HCT116 (cell line): ENCODE data around the gene APBB2. TPM values are rescaled to one million over a fixed set of nuclear protein-coding genes. Genes with fewer than 3 reads are reported as not detected.

Experiments
- ATAC-seq: fragments of 200-7000 bp; cut with Tn5 transposase; 2 replicates; pipeline ENCODE4 v1.9.1; 2020; ENCODE audit warnings: mild to moderate bottlenecking, moderate library complexity
- BruUV-seq: library from RNA; stranded (reverse); fragments of 400-500 nt; replicated peaks from 2 replicates; lab custom pipeline; 2021; lab: Mats Ljungman, UMichigan
- CTCF ChIA-PET: fragments of 300-600 bp; sonication (Branson Sonifier 250); formaldehyde crosslinking; loops from one replicate; lab custom pipeline; 2021; ENCODE audit warnings: antibody characterized with exemption; lab: Charles Lee
- POLR2A ChIA-PET: fragments of 300-600, 350-600 bp; sonication (Branson Sonifier 250); formaldehyde crosslinking; loops from one replicate; lab custom pipeline; 2021; ENCODE audit warnings: antibody characterized with exemption; lab: Charles Lee
- RAD21 ChIA-PET, 2 experiments: fragments of 300-600 bp; sonication (Branson Sonifier 250); formaldehyde crosslinking; loops; one replicate each; lab custom pipeline; 2023; ENCODE audit warnings: low total read pairs in 2 of 2; ENCODE audit not compliant: uncharacterized antibody in 2 of 2, unreplicated experiment in 2 of 2, low non-redundant PET in 1 of 2; lab: Charles Lee
- DNase-seq: peaks from one replicate; pipeline ENCODE4 v3.0.0-alpha.2; 2010; ENCODE audit warnings: low read depth, low spot score
- H2AFZ ChIP-seq: fragments of 200-600 bp; shearing (Covaris generic), sonication (generic); 2 replicates; pipeline ENCODE4 v1.6.1; 2017; ENCODE audit warnings: low read depth, mixed run types, mixed read lengths, antibody characterized with exemption, low read length; ENCODE audit not compliant: poor library complexity, severe bottlenecking
- H3K27ac ChIP-seq: 2 replicates; pipeline ENCODE4 v1.5.1; 2012; ENCODE audit warnings: low read depth, low read length
- H3K27me3 ChIP-seq: fragments of 200-600 bp; sonication (generic); 2 replicates; pipeline ENCODE4 v1.6.1; 2016; ENCODE audit warnings: mixed run types, low read length, mixed read lengths; ENCODE audit not compliant: insufficient read depth
- H3K36me3 ChIP-seq, 2 experiments: fragments of 200-500 bp in 1 of 2; fragments of 200-600 bp in 1 of 2; sonication (Bioruptor generic) in 1 of 2; sonication (generic) in 1 of 2; 2 replicates each; pipeline versions ENCODE4 v1.5.1 to v1.6.1; 2014 to 2016; ENCODE audit warnings: low read length in 2 of 2, inconsistent platforms in 1 of 2, mixed read lengths in 1 of 2, mixed run types in 1 of 2; ENCODE audit not compliant: insufficient read depth in 2 of 2, control insufficient read depth in 1 of 2
- H3K4me1 ChIP-seq, 2 experiments: fragments of 200-600 bp in 1 of 2; sonication (generic) in 1 of 2; 2 replicates each; pipeline versions ENCODE4 v1.5.1 to v1.6.1; 2012 to 2017; ENCODE audit warnings: low read length in 2 of 2, inconsistent platforms in 1 of 2, mild to moderate bottlenecking in 1 of 2, mixed read lengths in 1 of 2, mixed run types in 1 of 2, moderate library complexity in 1 of 2; ENCODE audit not compliant: insufficient read depth in 2 of 2, control insufficient read depth in 1 of 2
- H3K4me2 ChIP-seq: fragments of 200-600 bp; sonication (generic); 2 replicates; pipeline ENCODE4 v1.6.1; 2017; ENCODE audit warnings: mixed run types, low read length, mixed read lengths
- H3K4me3 ChIP-seq, 2 experiments: fragments of 200-600 bp in 1 of 2; sonication (generic) in 1 of 2; replicated peaks in 1 of 2; 2 replicates each; pipeline ENCODE4 v1.5.1; 2011 to 2016; ENCODE audit warnings: low read length in 2 of 2, control low read depth in 1 of 2, low read depth in 1 of 2, mild to moderate bottlenecking in 1 of 2, mixed read lengths in 1 of 2, mixed run types in 1 of 2
- H3K79me2 ChIP-seq: fragments of 200-600 bp; sonication (generic); 2 replicates; pipeline ENCODE4 v1.6.1; 2017; ENCODE audit warnings: mild to moderate bottlenecking, mixed run types, low read length, moderate library complexity, mixed read lengths; ENCODE audit not compliant: insufficient read depth
- H3K9ac ChIP-seq: fragments of 200-600 bp; sonication (generic); 2 replicates; pipeline ENCODE4 v1.6.1; 2016; ENCODE audit warnings: low read length, mixed read lengths
- H3K9me2 ChIP-seq: fragments of 200-600 bp; sonication (generic), shearing (Covaris generic); 2 replicates; pipeline ENCODE4 v1.6.1; 2017; ENCODE audit warnings: mixed run types, mild to moderate bottlenecking, moderate library complexity; ENCODE audit not compliant: insufficient read depth
- H3K9me3 ChIP-seq, 2 experiments: fragments of 200-500 bp in 1 of 2; fragments of 200-600 bp in 1 of 2; sonication (Bioruptor generic) in 1 of 2; sonication (generic) in 1 of 2; 2 replicates each; pipeline ENCODE4 v1.6.1; 2014 to 2017; ENCODE audit warnings: low read length in 2 of 2, mixed read lengths in 2 of 2, inconsistent platforms in 1 of 2, low read depth in 1 of 2, mild to moderate bottlenecking in 1 of 2, mixed run types in 1 of 2, moderate library complexity in 1 of 2; ENCODE audit not compliant: control insufficient read depth in 1 of 2, insufficient read depth in 1 of 2
- H4K20me1 ChIP-seq: fragments of 200-600 bp; sonication (generic), shearing (Covaris generic); 2 replicates; pipeline ENCODE4 v1.6.1; 2017; ENCODE audit warnings: mixed run types, mild to moderate bottlenecking, moderate library complexity; ENCODE audit not compliant: insufficient read depth
- CBX3 ChIP-seq: IDR thresholded peaks from 2 replicates; pipeline ENCODE4 v1.6.1; 2012; ENCODE audit warnings: low read depth
- CEBPB ChIP-seq: IDR thresholded peaks from 2 replicates; pipeline ENCODE4 v1.6.1; 2012; ENCODE audit warnings: low read depth
- EGR1 ChIP-seq: IDR thresholded peaks from 2 replicates; pipeline ENCODE4 v1.6.1; 2012; ENCODE audit warnings: low read depth
- ELF1 ChIP-seq: IDR thresholded peaks from 2 replicates; pipeline ENCODE4 v1.6.1; 2012; ENCODE audit warnings: low read depth, borderline replicate concordance
- EZH2phosphoT487 ChIP-seq: fragments of 200-600 bp; IDR thresholded peaks from 2 replicates; pipeline ENCODE4 v1.6.1; 2018; ENCODE audit warnings: antibody characterized with exemption, borderline replicate concordance
- JUND ChIP-seq: IDR thresholded peaks from 2 replicates; pipeline ENCODE4 v1.6.1; 2012
- POLR2A ChIP-seq: IDR thresholded peaks from 2 replicates; pipeline ENCODE4 v1.7.0; 2011; ENCODE audit warnings: borderline replicate concordance; ENCODE audit not compliant: insufficient read depth, insufficient read length; ENCODE audit errors: extremely low read depth
- POLR2AphosphoS5 ChIP-seq: IDR thresholded peaks from 2 replicates; pipeline ENCODE4 v1.6.1; 2011; ENCODE audit warnings: mild to moderate bottlenecking, low read depth, low read length, moderate library complexity
- RAD21 ChIP-seq: IDR thresholded peaks from 2 replicates; pipeline ENCODE4 v1.6.1; 2012; ENCODE audit warnings: low read depth, mild to moderate bottlenecking
- SP1 ChIP-seq: IDR thresholded peaks from 2 replicates; pipeline ENCODE4 v1.6.1; 2012; ENCODE audit warnings: low read depth
- SRF ChIP-seq: IDR thresholded peaks from 2 replicates; pipeline ENCODE4 v1.6.1; 2012; ENCODE audit warnings: low read depth
- ZNF274 ChIP-seq: fragments of 200-500 bp; sonication (Bioruptor generic); IDR thresholded peaks from 2 replicates; pipeline ENCODE4 v1.6.1; 2014; ENCODE audit warnings: mild to moderate bottlenecking, low read depth, low read length, inconsistent platforms
- intact Hi-C: fragments of 100-400 bp; cut with micrococcal nuclease; formaldehyde crosslinking; loops from 2 replicates; pipeline ENCODE4 v1.10.0; 2022
- total RNA-seq: library from RNA; stranded (reverse); gene quantifications from one replicate; pipeline ENCODE4 v1.2.1, GENCODE V29; 2021; ENCODE audit not compliant: unreplicated experiment
- TF ChIP-seq, protein P1 (sequence below), 3 experiments: fragments of 200-600 bp in 1 of 3; sonication (generic) in 1 of 3; IDR thresholded peaks in 2 of 3; conservative IDR thresholded peaks in 1 of 3; 2 replicates each; pipeline ENCODE4 v1.5.1; 2012 to 2017; ENCODE audit warnings: low read depth in 2 of 3, low read length in 2 of 3, antibody characterized with exemption in 1 of 3, borderline replicate concordance in 1 of 3, control low read depth in 1 of 3, mild to moderate bottlenecking in 1 of 3, mixed read lengths in 1 of 3, mixed run types in 1 of 3, moderate library complexity in 1 of 3; ENCODE audit not compliant: insufficient read depth in 1 of 3
- TF ChIP-seq, protein P2 (sequence below): IDR thresholded peaks from 2 replicates; pipeline ENCODE4 v1.6.1; 2012
- TF ChIP-seq, protein P3 (sequence below): IDR thresholded peaks from 2 replicates; pipeline ENCODE4 v1.6.1; 2012

The APBB2 gene
- total RNA-seq, 1 experiment from 2014 or later = 72.5 TPM

GRCh38 chr4:40916218-40916555, 298.2 kb downstream of the APBB2 start:
- DNase-seq = no peak
- Histone ChIP-seq H3K4me2 (no peak overlapping the region), H3K27me3 (no peaks in the 10 kb centered on the region), H3K79me2 (no peaks in the 10 kb centered on the region), H3K4me3 (no peak overlapping the region), H4K20me1 (no peaks in the 10 kb centered on the region), H3K4me1 (peaks cover 3 to 20% of the 10 kb centered on the region in 2 experiments; a peak in 3 of 4 replicates), H3K9me2 (no peaks in the 10 kb centered on the region), H3K9ac (no peak overlapping the region), H3K27ac (no peak overlapping the region), H2AFZ (no peak overlapping the region), H3K36me3 (no peaks in the 10 kb centered on the region; a peak in 1 of 4 replicates), H3K9me3 (no peaks in the 10 kb centered on the region)
- ChIA-PET POLR2A (no interaction called here), RAD21 (no interaction called here), CTCF (interaction anchor here (0.8 to 2.6 kb wide), 2 partner anchors 8 to 75 kb away, joined by 3 to 10 read pairs; no protein-coding TSS in a partner anchor)
- ATAC-seq = no peak
- intact Hi-C loops = no loop called here
- TF ChIP-seq ZNF274 = no peak
- TF ChIP-seq, protein P1, sequence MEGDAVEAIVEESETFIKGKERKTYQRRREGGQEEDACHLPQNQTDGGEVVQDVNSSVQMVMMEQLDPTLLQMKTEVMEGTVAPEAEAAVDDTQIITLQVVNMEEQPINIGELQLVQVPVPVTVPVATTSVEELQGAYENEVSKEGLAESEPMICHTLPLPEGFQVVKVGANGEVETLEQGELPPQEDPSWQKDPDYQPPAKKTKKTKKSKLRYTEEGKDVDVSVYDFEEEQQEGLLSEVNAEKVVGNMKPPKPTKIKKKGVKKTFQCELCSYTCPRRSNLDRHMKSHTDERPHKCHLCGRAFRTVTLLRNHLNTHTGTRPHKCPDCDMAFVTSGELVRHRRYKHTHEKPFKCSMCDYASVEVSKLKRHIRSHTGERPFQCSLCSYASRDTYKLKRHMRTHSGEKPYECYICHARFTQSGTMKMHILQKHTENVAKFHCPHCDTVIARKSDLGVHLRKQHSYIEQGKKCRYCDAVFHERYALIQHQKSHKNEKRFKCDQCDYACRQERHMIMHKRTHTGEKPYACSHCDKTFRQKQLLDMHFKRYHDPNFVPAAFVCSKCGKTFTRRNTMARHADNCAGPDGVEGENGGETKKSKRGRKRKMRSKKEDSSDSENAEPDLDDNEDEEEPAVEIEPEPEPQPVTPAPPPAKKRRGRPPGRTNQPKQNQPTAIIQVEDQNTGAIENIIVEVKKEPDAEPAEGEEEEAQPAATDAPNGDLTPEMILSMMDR (IDR thresholded peaks at IDR 0.05 in 2 of 3, conservative IDR thresholded peaks at IDR 0.05 in 1 of 3; ENCODE audit: borderline replicate concordance in 1 of 3, insufficient read depth in 1 of 3, low read depth in 2 of 3, low read length in 2 of 3) = no peak
- TF ChIP-seq, protein P2, sequence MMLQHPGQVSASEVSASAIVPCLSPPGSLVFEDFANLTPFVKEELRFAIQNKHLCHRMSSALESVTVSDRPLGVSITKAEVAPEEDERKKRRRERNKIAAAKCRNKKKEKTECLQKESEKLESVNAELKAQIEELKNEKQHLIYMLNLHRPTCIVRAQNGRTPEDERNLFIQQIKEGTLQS = no peak
- TF ChIP-seq EGR1 = no peak
- TF ChIP-seq JUND = no peak
- TF ChIP-seq POLR2AphosphoS5 = no peak
- TF ChIP-seq EZH2phosphoT487 = no peak
- TF ChIP-seq POLR2A = no peak
- TF ChIP-seq, protein P3, sequence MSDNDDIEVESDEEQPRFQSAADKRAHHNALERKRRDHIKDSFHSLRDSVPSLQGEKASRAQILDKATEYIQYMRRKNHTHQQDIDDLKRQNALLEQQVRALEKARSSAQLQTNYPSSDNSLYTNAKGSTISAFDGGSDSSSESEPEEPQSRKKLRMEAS = no peak
- TF ChIP-seq RAD21 = no peak
- no peak for TF ChIP-seq CBX3
- no peak for TF ChIP-seq SP1
- TF ChIP-seq SRF = no peak
- TF ChIP-seq ELF1 = no peak
- TF ChIP-seq CEBPB = no peak
- BruUV-seq = no TSS peak
